ENCODE results near the gene CNIH1. TPM values are rescaled to one million over a fixed set of nuclear protein-coding genes. Genes with fewer than 3 reads are reported as not detected.
"Not testable (repeated sequence)": the region's sequence is repeated elsewhere in the genome, so short reads cannot be mapped to it uniquely, and the experiment has no call there.

The CNIH1 gene
- total RNA-seq, 1 donor from 2014 or later, result 101 TPM

- Histone ChIP-seq H3K4me3 (no peak overlapping the region), H3K36me3 (no peaks in the 10 kb centered on the region), H3K27me3 (ENCODE audit: low read depth) (no peaks in the 10 kb centered on the region), H3K4me1 (no peaks in the 10 kb centered on the region), H3K27ac (no peak overlapping the region), H3K9me3 (no peaks in the 10 kb centered on the region)
- DNase-seq, result no peak
- no peak for ATAC-seq
- intact Hi-C loops (cut with DNase I), result no loop called here
- TF ChIP-seq CTCF (IDR thresholded peaks at IDR 0.05), result no peak
Measured at GRCh38 chr14:54385556-54385955, 55.6 kb downstream of the CNIH1 start.

GRCh38 chr14:54383835-54384234 is 57.3 kb downstream of the CNIH1 start:
- no peak for TF ChIP-seq CTCF (IDR thresholded peaks at IDR 0.05)
- H3K27ac ChIP-seq, result no peak overlapping the region
- ATAC-seq (no peak), DNase-seq (no peak)
- intact Hi-C loops (cut with DNase I), result no loop called here
- no peaks in the 10 kb centered on the region for H3K27me3 ChIP-seq (ENCODE audit: low read depth)
- H3K4me3 ChIP-seq, result no peak overlapping the region
- no peaks in the 10 kb centered on the region for H3K36me3 ChIP-seq
- H3K4me1 ChIP-seq, result no peaks in the 10 kb centered on the region
- no peaks in the 10 kb centered on the region for H3K9me3 ChIP-seq

- ATAC-seq (no peak), DNase-seq (no peak)
- H3K36me3 ChIP-seq, result no peaks in the 10 kb centered on the region
- H3K4me1 ChIP-seq, result no peaks in the 10 kb centered on the region
- peaks cover 7% of the 10 kb centered on the region for H3K27me3 ChIP-seq (ENCODE audit: low read depth)
- H3K4me3 ChIP-seq, result no peak overlapping the region
- no peak overlapping the region for H3K27ac ChIP-seq
- no peaks in the 10 kb centered on the region for H3K9me3 ChIP-seq
- TF ChIP-seq CTCF (IDR thresholded peaks at IDR 0.05), result no peak
- intact Hi-C loops (cut with DNase I), result no loop called here
Measured at GRCh38 chr14:54381821-54382220, 59.4 kb downstream of the CNIH1 start.

GRCh38 chr14:54380558-54380957 is 60.6 kb downstream of the CNIH1 start:
- DNase-seq; H3K27ac ChIP-seq; intact Hi-C loops (cut with DNase I); H3K4me3 ChIP-seq; H3K9me3 ChIP-seq; H3K27me3 ChIP-seq (ENCODE audit: low read depth); H3K36me3 ChIP-seq; H3K4me1 ChIP-seq; ATAC-seq: not testable (repeated sequence)

- H3K4me1 ChIP-seq; H3K27ac ChIP-seq; H3K9me3 ChIP-seq; H3K4me3 ChIP-seq; H3K36me3 ChIP-seq; ATAC-seq; H3K27me3 ChIP-seq (ENCODE audit: low read depth); intact Hi-C loops (cut with DNase I); DNase-seq: not testable (repeated sequence)
Measured at GRCh38 chr14:54378893-54379292, 62.3 kb downstream of the CNIH1 start.

GRCh38 chr14:54377501-54377900 is 63.7 kb downstream of the CNIH1 start:
- no peak for DNase-seq
- Histone ChIP-seq H3K27me3 (ENCODE audit: low read depth) (peaks cover 7% of the 10 kb centered on the region), H3K4me3 (no peak overlapping the region), H3K27ac (no peak overlapping the region), H3K36me3 (no peaks in the 10 kb centered on the region), H3K4me1 (no peaks in the 10 kb centered on the region), H3K9me3 (no peaks in the 10 kb centered on the region)
- intact Hi-C loops (cut with DNase I), result no loop called here
- TF ChIP-seq CTCF (IDR thresholded peaks at IDR 0.05), result no peak
- ATAC-seq, result no peak

Data from lower lobe of right lung (tissue), 2 donors.